OCI-LY3 (cell line): ENCODE data around the gene SH3GL1.

Experiments used
- CTCF ChIP-seq: fragments of 200-600, 300-600 bp; sonication (generic); IDR thresholded peaks from 2 replicates; pipeline ENCODE4 v1.5.1; 2014; ENCODE audit warnings: antibody characterized with exemption, low read length, low read depth
- EZH2phosphoT487 ChIP-seq: fragments of 200-600 bp; shearing (Covaris generic); IDR thresholded peaks from 2 replicates; pipeline ENCODE4 v1.6.1; 2018; ENCODE audit warnings: antibody characterized with exemption, mixed run types, low read depth

- TF ChIP-seq CTCF, result no peak
- TF ChIP-seq EZH2phosphoT487, result no peak
Observed at GRCh38 chr19:4328243-4328990, 71.9 kb downstream of the SH3GL1 start.
